Spinal cord (tissue), 10 donors: ENCODE measurements around the gene APOB. TPM values are rescaled to one million over a fixed set of nuclear protein-coding genes. Genes with fewer than 3 reads are reported as not detected.

ENCODE experiments used
- DNase-seq, 6 donors: peaks; one replicate each; pipeline versions ENCODE4 v3.0.0 to v3.0.0-alpha.2; 2013 to 2015; ENCODE audit warnings: low spot score in 6 of 6, low read depth in 4 of 6
- H3K27ac ChIP-seq: one replicate; pipeline ENCODE4 v1.5.1; 2013; ENCODE audit warnings: low read depth, low read length, control low read depth
- H3K27me3 ChIP-seq: one replicate; pipeline ENCODE4 v1.6.1; 2013; ENCODE audit warnings: low read length; ENCODE audit not compliant: control insufficient read depth, insufficient read depth
- H3K36me3 ChIP-seq: one replicate; pipeline ENCODE4 v1.6.1; 2013; ENCODE audit warnings: low read length; ENCODE audit not compliant: control insufficient read depth, insufficient read depth
- H3K4me1 ChIP-seq: one replicate; pipeline ENCODE4 v1.6.1; 2013; ENCODE audit warnings: low read length; ENCODE audit not compliant: control insufficient read depth, insufficient read depth
- H3K4me3 ChIP-seq: one replicate; pipeline ENCODE4 v1.5.1; 2013; ENCODE audit warnings: low read depth, low read length, control low read depth
- H3K9me3 ChIP-seq: one replicate; pipeline ENCODE4 v1.6.1; 2013; ENCODE audit warnings: low read length; ENCODE audit not compliant: control insufficient read depth, insufficient read depth
- WGBS: methylation state at CpG from one replicate; pipeline ENCODE4 v1.1.5; 2013; ENCODE audit warnings: missing lambda C conversion rate; ENCODE audit not compliant: insufficient coverage; 5-methylcytosine and 5-hydroxymethylcytosine counted together
- polyA plus RNA-seq, 2 donors: library from polyadenylated mRNA; unstranded; fragments of 120-200 nt; gene quantifications; one replicate each; pipeline ENCODE4 v1.2.1, GENCODE V29; 2013; ENCODE audit not compliant: insufficient read length in 2 of 2
- total RNA-seq, 2 donors: library from RNA; depleted of rRNA in 1 of 2; stranded (reverse); fragments of 120-200 nt in 1 of 2; fragments of >200 nt in 1 of 2; gene quantifications; one replicate each; pipeline versions ENCODE4 v1.2.3 to v1.2.4, GENCODE V29; 2013 to 2014
- donor health status: healthy.

Gene APOB
- total and polyA plus RNA-seq, 4 donors: 0.27 to 1.2 (median 0.50) TPM

GRCh38 chr2:20966061-20966595, 77.7 kb downstream of the APOB start:
- Histone ChIP-seq H3K4me1 (no peaks in the 10 kb centered on the region), H3K9me3 (no peaks in the 10 kb centered on the region), H3K36me3 (no peaks in the 10 kb centered on the region), H3K27me3 (peaks cover 3% of the 10 kb centered on the region), H3K27ac (no peak overlapping the region), H3K4me3 (no peak overlapping the region)
- no peak for DNase-seq
- WGBS: 67% methylated on average over 1 of the region's 10 CpGs

- Histone ChIP-seq H3K4me1 (no peaks in the 10 kb centered on the region), H3K4me3 (no peak overlapping the region), H3K27ac (no peak overlapping the region), H3K9me3 (no peaks in the 10 kb centered on the region), H3K27me3 (peaks cover 3% of the 10 kb centered on the region), H3K36me3 (no peaks in the 10 kb centered on the region)
- WGBS: 92% methylated on average over 5 of the region's 5 CpGs
- no peak for DNase-seq
Observed at GRCh38 chr2:20965221-20965620, 78.7 kb downstream of the APOB start.

- H3K9me3 ChIP-seq: no peaks in the 10 kb centered on the region
- no peaks in the 10 kb centered on the region for H3K36me3 ChIP-seq
- H3K27ac ChIP-seq: no peak overlapping the region
- H3K4me1 ChIP-seq: no peaks in the 10 kb centered on the region
- no peak for DNase-seq
- H3K27me3 ChIP-seq: peaks cover 3% of the 10 kb centered on the region
- WGBS: no CpG with 5 or more reads among the region's 2 CpGs
- H3K4me3 ChIP-seq: no peak overlapping the region
Observed at GRCh38 chr2:20963867-20964266, 80.0 kb downstream of the APOB start.

- Histone ChIP-seq H3K27ac (no peak overlapping the region), H3K4me1 (no peaks in the 10 kb centered on the region)
- 76% methylated on average over 3 of the region's 5 CpGs for WGBS
Observed at GRCh38 chr2:20962939-20963557, 80.8 kb downstream of the APOB start.

GRCh38 chr2:20961858-20962257, 82.0 kb downstream of the APOB start:
- 72% methylated on average over 7 of the region's 7 CpGs for WGBS

More at GRCh38 chr2:20962939-20963557, 80.8 kb downstream of the APOB start:
- peak; percentile 35 to 92 (median 60) for DNase-seq
- peaks cover 3% of the 10 kb centered on the region for H3K27me3 ChIP-seq
- H3K4me3 ChIP-seq: no peak overlapping the region
- H3K36me3 ChIP-seq: no peaks in the 10 kb centered on the region
- H3K9me3 ChIP-seq: no peaks in the 10 kb centered on the region

GRCh38 chr2:20960003-20960402, 83.9 kb downstream of the APOB start:
- Histone ChIP-seq H3K4me3 (no peak overlapping the region), H3K36me3 (no peaks in the 10 kb centered on the region), H3K4me1 (no peaks in the 10 kb centered on the region), H3K9me3 (no peaks in the 10 kb centered on the region), H3K27ac (no peak overlapping the region), H3K27me3 (peaks cover 6% of the 10 kb centered on the region)
- no peak for DNase-seq
- 57% methylated on average over 2 of the region's 4 CpGs for WGBS

More at GRCh38 chr2:20961858-20962257, 82.0 kb downstream of the APOB start:
- Histone ChIP-seq H3K9me3 (no peaks in the 10 kb centered on the region), H3K4me3 (no peak overlapping the region), H3K4me1 (no peaks in the 10 kb centered on the region), H3K27me3 (peaks cover 3% of the 10 kb centered on the region), H3K27ac (no peak overlapping the region), H3K36me3 (no peaks in the 10 kb centered on the region)
- DNase-seq: no peak

- Histone ChIP-seq H3K4me3 (no peak overlapping the region), H3K36me3 (no peaks in the 10 kb centered on the region), H3K27ac (no peak overlapping the region), H3K9me3 (no peaks in the 10 kb centered on the region), H3K27me3 (peaks cover 6% of the 10 kb centered on the region), H3K4me1 (no peaks in the 10 kb centered on the region)
- DNase-seq: no peak
- 98% methylated on average over 4 of the region's 4 CpGs for WGBS
Observed at GRCh38 chr2:20959252-20959651, 84.6 kb downstream of the APOB start.

- 75% methylated on average over 16 of the region's 21 CpGs for WGBS
Observed at GRCh38 chr2:20957788-20958525, 85.9 kb downstream of the APOB start.

GRCh38 chr2:20955277-20956026, 88.4 kb downstream of the APOB start:
- H3K36me3 ChIP-seq: no peaks in the 10 kb centered on the region
- DNase-seq: no peak
- 74% methylated on average over 9 of the region's 10 CpGs for WGBS
- peaks cover 3% of the 10 kb centered on the region for H3K27me3 ChIP-seq
- no peak overlapping the region for H3K4me3 ChIP-seq
- H3K4me1 ChIP-seq: no peaks in the 10 kb centered on the region
- H3K27ac ChIP-seq: no peak overlapping the region
- no peaks in the 10 kb centered on the region for H3K9me3 ChIP-seq

More at GRCh38 chr2:20957788-20958525, 85.9 kb downstream of the APOB start:
- H3K4me3 ChIP-seq: no peak overlapping the region
- DNase-seq: no peak
- no peak overlapping the region for H3K27ac ChIP-seq
- H3K4me1 ChIP-seq: no peaks in the 10 kb centered on the region
- peaks cover 3% of the 10 kb centered on the region for H3K27me3 ChIP-seq
- H3K9me3 ChIP-seq: no peaks in the 10 kb centered on the region
- H3K36me3 ChIP-seq: no peaks in the 10 kb centered on the region
